Gastroesophageal sphincter (tissue), 3 donors: ENCODE data around the gene HSPA1L.

Experiments used
- CTCF ChIP-seq, 4 experiments: fragments of 200-600 bp in 2 of 4; fragments of 450-650 bp in 2 of 4; sonication (generic) in 1 of 4; IDR thresholded peaks; one replicate each; pipeline ENCODE4 v1.5.1; 2017 to 2019; ENCODE audit warnings: antibody characterized with exemption in 4 of 4, mild to moderate bottlenecking in 2 of 4, moderate library complexity in 2 of 4
- EP300 ChIP-seq: sonication (generic); formaldehyde crosslinking; IDR thresholded peaks from one replicate; pipeline ENCODE4 v1.6.1; 2017; ENCODE audit warnings: antibody characterized with exemption, mild to moderate bottlenecking
- POLR2A ChIP-seq, 2 donors: fragments of 450-650 bp; IDR thresholded peaks; one replicate each; pipeline ENCODE4 v1.6.1; 2017; ENCODE audit warnings: antibody characterized with exemption in 2 of 2, mild to moderate bottlenecking in 2 of 2, moderate library complexity in 1 of 2

- TF ChIP-seq CTCF (IDR thresholded peaks at IDR 0.05) (no peak), EP300 (no peak), POLR2A (IDR thresholded peaks at IDR 0.05) (no peak)
Observed at GRCh38 chr6:31805939-31806469, 9.1 kb downstream of the HSPA1L start.
